ENCODE measurements around the gene ZNF263. TPM values are rescaled to one million over a fixed set of nuclear protein-coding genes. Genes with fewer than 3 reads are reported as not detected.

ZNF263 gene
- total RNA-seq, 6 experiments from 2014 or later = 7.1 to 13.9 (median 11.0) TPM

DNA sequence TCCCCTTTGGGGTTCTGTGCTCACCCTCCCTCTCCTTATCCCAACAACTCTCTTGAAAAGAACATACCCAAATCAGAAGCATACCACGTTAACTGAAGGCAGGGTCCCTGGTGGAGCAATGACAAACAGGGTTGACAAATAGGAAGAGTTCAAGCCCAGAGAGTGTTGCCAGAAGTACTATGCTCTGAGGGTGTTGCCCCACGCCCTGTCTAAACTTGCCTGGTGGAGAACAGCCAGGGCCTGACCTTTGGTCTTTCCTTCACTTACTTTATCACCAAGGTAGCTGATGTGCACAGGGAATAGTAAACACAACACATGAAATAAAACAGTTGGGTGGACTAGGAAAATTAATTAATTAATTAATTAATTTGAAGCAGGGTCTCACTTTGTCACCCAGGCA is 45.4 kb downstream of the ZNF263 start:
- Histone ChIP-seq H3K9me3 (peaks cover 0 to 6% (median 0%) of the 10 kb centered on the region in 4 donors), H3K27ac (no peak overlapping the region), H3K27me3 (no peaks in the 10 kb centered on the region), H3K4me3 (no peak overlapping the region), H3K36me3 (no peaks in the 10 kb centered on the region), H3K4me1 (peaks cover 0 to 4% (median 0%) of the 10 kb centered on the region in 4 donors)
- no peak for TF ChIP-seq POLR2A (IDR thresholded peaks at IDR 0.05)
- TF ChIP-seq, protein P1, sequence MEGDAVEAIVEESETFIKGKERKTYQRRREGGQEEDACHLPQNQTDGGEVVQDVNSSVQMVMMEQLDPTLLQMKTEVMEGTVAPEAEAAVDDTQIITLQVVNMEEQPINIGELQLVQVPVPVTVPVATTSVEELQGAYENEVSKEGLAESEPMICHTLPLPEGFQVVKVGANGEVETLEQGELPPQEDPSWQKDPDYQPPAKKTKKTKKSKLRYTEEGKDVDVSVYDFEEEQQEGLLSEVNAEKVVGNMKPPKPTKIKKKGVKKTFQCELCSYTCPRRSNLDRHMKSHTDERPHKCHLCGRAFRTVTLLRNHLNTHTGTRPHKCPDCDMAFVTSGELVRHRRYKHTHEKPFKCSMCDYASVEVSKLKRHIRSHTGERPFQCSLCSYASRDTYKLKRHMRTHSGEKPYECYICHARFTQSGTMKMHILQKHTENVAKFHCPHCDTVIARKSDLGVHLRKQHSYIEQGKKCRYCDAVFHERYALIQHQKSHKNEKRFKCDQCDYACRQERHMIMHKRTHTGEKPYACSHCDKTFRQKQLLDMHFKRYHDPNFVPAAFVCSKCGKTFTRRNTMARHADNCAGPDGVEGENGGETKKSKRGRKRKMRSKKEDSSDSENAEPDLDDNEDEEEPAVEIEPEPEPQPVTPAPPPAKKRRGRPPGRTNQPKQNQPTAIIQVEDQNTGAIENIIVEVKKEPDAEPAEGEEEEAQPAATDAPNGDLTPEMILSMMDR (IDR thresholded peaks at IDR 0.05) = no peak
- intact Hi-C loops (cut with DNase I) = no loop called here
- peak in 2 of 3 donors; percentile 49 to 65 for DNase-seq
- peak; percentile 41 to 91 (median 73) for ATAC-seq
- WGBS (ENCODE audit: insufficient coverage, low coverage, low lambda C conversion rate, missing lambda C conversion rate) = 33% methylated on average over 2 of the region's 2 CpGs

Other genes starting within 250 kb of the ZNF263 start
- gene BICDL2, start 246.5 kb upstream of the ZNF263 start, total RNA-seq = under 1 TPM in 5 of 6 experiments, not detected in 1; 0.11 to 0.58 (median 0.48) TPM
- gene MMP25, start 236.9 kb upstream of the ZNF263 start, total RNA-seq = 1 to 10 TPM; 1.3 to 2.0 (median 1.6) TPM
- 1,000 to 10,000 TPM in 2 of 6 experiments, 100 to 1,000 TPM in 4; 204 to 1,268 (median 669) TPM for gene IL32, start 217.9 kb upstream of the ZNF263 start, total RNA-seq
- gene ZSCAN10, start 184.2 kb upstream of the ZNF263 start, total RNA-seq = not detected
- gene ZNF205, start 170.9 kb upstream of the ZNF263 start, total RNA-seq = 1 to 10 TPM; 4.0 to 8.4 (median 5.4) TPM
- gene ZNF213, start 148.5 kb upstream of the ZNF263 start, total RNA-seq = 1 to 10 TPM; 1.3 to 4.4 (median 1.7) TPM
- gene OR1F1, start 95.3 kb upstream of the ZNF263 start, total RNA-seq = not detected
- 1 to 10 TPM; 1.9 to 4.8 (median 3.5) TPM for gene ZNF200, start 48.3 kb upstream of the ZNF263 start, total RNA-seq
- gene MEFV, start 26.9 kb upstream of the ZNF263 start, total RNA-seq = 1 to 10 TPM in 3 of 6 experiments, under 1 TPM in 3; 0.66 to 1.7 (median 1.0) TPM
- gene TIGD7, start 21.9 kb downstream of the ZNF263 start, total RNA-seq = 1 to 10 TPM in 4 of 6 experiments, under 1 TPM in 2; 0.56 to 1.9 (median 1.7) TPM
- 10 to 100 TPM in 4 of 6 experiments, 1 to 10 TPM in 2; 7.5 to 11.5 (median 10.5) TPM for gene ZNF75A, start 22.0 kb downstream of the ZNF263 start, total RNA-seq
- under 1 TPM in 1 of 6 experiments, not detected in 5; 0.49 TPM for gene OR2C1, start 72.4 kb downstream of the ZNF263 start, total RNA-seq
- gene ZSCAN32, start 117.5 kb downstream of the ZNF263 start, total RNA-seq = 1 to 10 TPM; 5.0 to 7.5 (median 5.6) TPM
- 1 to 10 TPM; 3.4 to 5.3 (median 4.1) TPM for gene ZNF174, start 117.7 kb downstream of the ZNF263 start, total RNA-seq
- 1 to 10 TPM in 3 of 6 experiments, under 1 TPM in 3; 0.86 to 1.7 (median 1.1) TPM for gene ZNF597, start 160.0 kb downstream of the ZNF263 start, total RNA-seq
- gene NAA60, start 160.2 kb downstream of the ZNF263 start, total RNA-seq = 10 to 100 TPM; 25.0 to 46.6 (median 30.8) TPM
- not detected for gene C16orf90, start 212.0 kb downstream of the ZNF263 start, total RNA-seq
- gene CLUAP1, start 217.5 kb downstream of the ZNF263 start, total RNA-seq = 1 to 10 TPM; 3.8 to 9.8 (median 6.6) TPM

Measured in right lobe of liver (tissue), 6 donors.